Left lung (tissue), 10 donors: ENCODE measurements around the gene NKX2-4. TPM values are rescaled to one million over a fixed set of nuclear protein-coding genes. Genes with fewer than 3 reads are reported as not detected.
A peak's percentile ranks its signal among the peaks of the same experiment; 100 is the strongest.

Experiments used
- ATAC-seq: fragments of 200-7000 bp; cut with Tn5 transposase; one replicate; pipeline ENCODE4 v1.9.1; 2020; ENCODE audit warnings: moderate library complexity
- DNase-seq, 4 donors: peaks; one replicate each; pipeline ENCODE4 v3.0.0-alpha.2; 2013 to 2020
- H3K27ac ChIP-seq, 2 donors: fragments of 200-600 bp; sonication (generic) in 1 of 2; one replicate each; pipeline versions ENCODE4 v1.5.0 to v1.8.0; 2020 to 2021
- H3K27me3 ChIP-seq, 2 donors: fragments of 200-600 bp; sonication (generic) in 1 of 2; one replicate each; pipeline versions ENCODE4 v1.5.0 to v1.8.0; 2020 to 2021
- H3K36me3 ChIP-seq, 2 donors: fragments of 200-600 bp; sonication (generic) in 1 of 2; one replicate each; pipeline versions ENCODE4 v1.5.0 to v1.8.0; 2020 to 2021
- H3K4me1 ChIP-seq, 2 donors: fragments of 200-600 bp; one replicate each; pipeline ENCODE4 v1.8.0; 2021
- H3K4me3 ChIP-seq, 2 donors: fragments of 200-600 bp; sonication (generic) in 1 of 2; one replicate each; pipeline versions ENCODE4 v1.5.0 to v1.8.0; 2020 to 2021; ENCODE audit warnings: mild to moderate bottlenecking in 1 of 2
- H3K9me3 ChIP-seq, 2 donors: fragments of 200-600 bp; sonication (generic) in 1 of 2; one replicate each; pipeline versions ENCODE4 v1.5.0 to v1.8.0; 2020 to 2021
- CTCF ChIP-seq, 2 donors: fragments of 200-600 bp; sonication (generic) in 1 of 2; IDR thresholded peaks; one replicate each; pipeline versions ENCODE4 v1.5.0 to v1.8.0; 2021; ENCODE audit warnings: antibody characterized with exemption in 2 of 2
- intact Hi-C, 2 donors: fragments of 100-400 bp; cut with DNase I; formaldehyde crosslinking; loops; one replicate each; pipeline versions ENCODE4 v1.11.2 to v1.14.2; 2022
- polyA plus RNA-seq, 6 donors: library from polyadenylated mRNA; unstranded; fragments of 120-200 nt; gene quantifications; one replicate each; pipeline ENCODE4 v1.2.1, GENCODE V29; 2013; ENCODE audit not compliant: insufficient read length in 6 of 6
- total RNA-seq, 2 donors: library from RNA; stranded (reverse); fragmentation: NEBNext Ultra II Directional; extraction: Animal tissue kit (Norgen Biotek cat#: 25700); gene quantifications; one replicate each; pipeline ENCODE4 v1.2.1, GENCODE V29; 2021
- donor health status: DM: no; HTN: yes; CAD: no.
- donor health status: DM: no; HTN: no; CAD: no.

NKX2-4 gene
- total and polyA plus RNA-seq, 8 donors = not detected

GRCh38 chr20:21356386-21356785 is 40.9 kb downstream of the NKX2-4 start:
- peaks cover 6 to 28% of the 10 kb centered on the region in 2 donors for H3K4me1 ChIP-seq
- H3K27me3 ChIP-seq = no peaks in the 10 kb centered on the region
- DNase-seq (no peak), ATAC-seq (no peak)
- TF ChIP-seq CTCF (IDR thresholded peaks at IDR 0.05) = no peak
- no peaks in the 10 kb centered on the region for H3K9me3 ChIP-seq
- no peak overlapping the region for H3K4me3 ChIP-seq
- intact Hi-C loops = no loop called here
- H3K36me3 ChIP-seq = peaks cover 0 to 65% of the 10 kb centered on the region in 2 donors
- H3K27ac ChIP-seq = no peak overlapping the region

GRCh38 chr20:21355981-21356380 is 41.3 kb downstream of the NKX2-4 start:
- no peak for ATAC-seq
- Histone ChIP-seq H3K4me3 (no peak overlapping the region), H3K27me3 (no peaks in the 10 kb centered on the region), H3K27ac (no peak overlapping the region), H3K4me1 (peaks cover 6 to 24% of the 10 kb centered on the region in 2 donors), H3K9me3 (no peaks in the 10 kb centered on the region), H3K36me3 (peaks cover 0 to 65% of the 10 kb centered on the region in 2 donors)
- DNase-seq = no peak
- TF ChIP-seq CTCF (IDR thresholded peaks at IDR 0.05) = no peak
- intact Hi-C loops = no loop called here

GRCh38 chr20:21353236-21353635 is 44.1 kb downstream of the NKX2-4 start:
- no peak for TF ChIP-seq CTCF (IDR thresholded peaks at IDR 0.05)
- peaks cover 0 to 9% of the 10 kb centered on the region in 2 donors for H3K4me1 ChIP-seq
- intact Hi-C loops = no loop called here
- H3K27me3 ChIP-seq = no peaks in the 10 kb centered on the region
- ATAC-seq (peak; percentile 42), DNase-seq (no peak)
- H3K27ac ChIP-seq = no peak overlapping the region
- no peaks in the 10 kb centered on the region for H3K9me3 ChIP-seq
- peaks cover 0 to 70% of the 10 kb centered on the region in 2 donors for H3K36me3 ChIP-seq
- H3K4me3 ChIP-seq = no peak overlapping the region

GRCh38 chr20:21352703-21353102 is 44.6 kb downstream of the NKX2-4 start:
- peaks cover 0 to 70% of the 10 kb centered on the region in 2 donors for H3K36me3 ChIP-seq
- intact Hi-C loops = no loop called here

More at GRCh38 chr20:21352703-21353102, 44.6 kb downstream of the NKX2-4 start:
- Histone ChIP-seq H3K4me3 (no peak overlapping the region), H3K4me1 (peaks cover 0 to 9% of the 10 kb centered on the region in 2 donors), H3K9me3 (no peaks in the 10 kb centered on the region), H3K27me3 (no peaks in the 10 kb centered on the region), H3K27ac (no peak overlapping the region)
- DNase-seq (no peak), ATAC-seq (peak; percentile 25)
- TF ChIP-seq CTCF (IDR thresholded peaks at IDR 0.05) = no peak

Other genes starting within 250 kb of the NKX2-4 start
- 10 to 100 TPM; 45.9 to 59.9 TPM for gene XRN2, start 94.2 kb downstream of the NKX2-4 start, total RNA-seq
- 10 to 100 TPM; 74.1 to 90.2 (median 79.9) TPM for gene XRN2, start 94.2 kb downstream of the NKX2-4 start, polyA plus RNA-seq
- gene NKX2-2, start 116.5 kb upstream of the NKX2-4 start, total RNA-seq = not detected
- under 1 TPM; 0.11 to 0.24 (median 0.15) TPM for gene NKX2-2, start 116.5 kb upstream of the NKX2-4 start, polyA plus RNA-seq